ACC112 (cell line): ENCODE results near the gene SAP30BP.

Source experiments
- H2AFZ ChIP-seq: fragments of 200-600 bp; sonication (generic); one replicate; pipeline ENCODE4 v1.6.0; 2017; ENCODE audit warnings: antibody characterized with exemption, low read length; ENCODE audit not compliant: unreplicated experiment
- H3K27ac ChIP-seq: fragments of 200-600 bp; sonication (generic); 2 replicates; pipeline ENCODE4 v1.5.1; 2014; ENCODE audit warnings: low read depth, mild to moderate bottlenecking, antibody characterized with exemption, low read length, moderate library complexity
- H3K27me3 ChIP-seq: fragments of 200-600 bp; sonication (generic); 2 replicates; pipeline ENCODE4 v1.6.1; 2014; ENCODE audit warnings: mild to moderate bottlenecking, antibody characterized with exemption, low read length, moderate library complexity, mixed read lengths; ENCODE audit not compliant: insufficient read depth
- H3K36me3 ChIP-seq: fragments of 200-600 bp; sonication (generic); 2 replicates; pipeline ENCODE4 v1.6.1; 2016; ENCODE audit warnings: mild to moderate bottlenecking, antibody characterized with exemption, low read length, moderate library complexity, mixed read lengths; ENCODE audit not compliant: insufficient read depth
- H3K4me1 ChIP-seq: fragments of 200-600 bp; sonication (generic); one replicate; pipeline ENCODE4 v1.6.1; 2016; ENCODE audit warnings: low read length, mixed read lengths; ENCODE audit not compliant: insufficient read depth, unreplicated experiment, control insufficient read depth
- H3K4me3 ChIP-seq: fragments of 200-600 bp; sonication (generic); 2 replicates; pipeline ENCODE4 v1.5.1; 2014; ENCODE audit warnings: mild to moderate bottlenecking, low read depth, low read length
- H3K79me2 ChIP-seq: fragments of 200-600 bp; sonication (generic); one replicate; pipeline ENCODE4 v1.6.0; 2016; ENCODE audit warnings: low read length; ENCODE audit not compliant: control insufficient read depth, unreplicated experiment, insufficient read depth

The SAP30BP gene

GRCh38 chr17:75739801-75740200 lies 72.7 kb downstream of the SAP30BP start:
- no peaks in the 10 kb centered on the region for H3K27me3 ChIP-seq
- H2AFZ ChIP-seq, result no peak overlapping the region
- no peak overlapping the region for H3K27ac ChIP-seq
- H3K36me3 ChIP-seq, result no peaks in the 10 kb centered on the region
- H3K4me1 ChIP-seq, result peaks cover 10% of the 10 kb centered on the region
- no peaks in the 10 kb centered on the region for H3K79me2 ChIP-seq
- no peak overlapping the region for H3K4me3 ChIP-seq

GRCh38 chr17:75740215-75740614 lies 73.1 kb downstream of the SAP30BP start:
- H3K4me1 ChIP-seq, result peaks cover 10% of the 10 kb centered on the region
- no peak overlapping the region for H3K27ac ChIP-seq
- no peaks in the 10 kb centered on the region for H3K36me3 ChIP-seq
- no peak overlapping the region for H2AFZ ChIP-seq
- H3K4me3 ChIP-seq, result no peak overlapping the region
- no peaks in the 10 kb centered on the region for H3K27me3 ChIP-seq
- no peaks in the 10 kb centered on the region for H3K79me2 ChIP-seq

DNA sequence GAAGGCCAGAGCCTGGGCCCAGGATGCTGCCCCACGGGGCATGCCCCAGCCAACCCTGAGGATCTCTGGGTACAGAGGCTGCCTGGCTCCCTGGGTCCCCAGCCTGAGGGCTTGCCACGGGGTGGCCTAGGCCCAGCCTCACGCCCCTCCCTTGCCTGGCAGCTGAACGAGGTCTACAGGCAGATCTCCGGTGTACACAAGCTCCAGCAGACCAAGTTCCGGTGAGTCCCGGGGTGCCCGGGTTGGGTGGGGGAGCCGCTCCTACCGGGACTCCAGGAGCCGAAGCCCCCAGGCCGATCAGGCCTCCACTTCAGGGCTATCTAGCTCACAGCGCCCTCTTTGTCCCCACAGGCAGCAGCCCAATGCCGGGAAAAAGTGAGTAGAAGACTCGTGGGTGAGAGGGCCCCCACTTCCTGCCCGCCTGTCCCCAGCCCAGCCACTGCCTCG lies 73.5 kb downstream of the SAP30BP start:
- Histone ChIP-seq H3K79me2 (no peaks in the 10 kb centered on the region), H3K36me3 (no peaks in the 10 kb centered on the region), H3K27me3 (no peaks in the 10 kb centered on the region), H3K27ac (no peak overlapping the region), H2AFZ (no peak overlapping the region), H3K4me1 (peaks cover 10% of the 10 kb centered on the region), H3K4me3 (no peak overlapping the region)

GRCh38 chr17:75742337-75742736 lies 75.2 kb downstream of the SAP30BP start:
- H3K4me1 ChIP-seq, result peaks cover 10% of the 10 kb centered on the region
- H3K4me3 ChIP-seq, result no peak overlapping the region
- H2AFZ ChIP-seq, result no peak overlapping the region
- no peaks in the 10 kb centered on the region for H3K79me2 ChIP-seq
- H3K27me3 ChIP-seq, result no peaks in the 10 kb centered on the region
- H3K36me3 ChIP-seq, result no peaks in the 10 kb centered on the region
- H3K27ac ChIP-seq, result no peak overlapping the region

GRCh38 chr17:75743625-75744206 lies 76.6 kb downstream of the SAP30BP start:
- Histone ChIP-seq H3K36me3 (no peaks in the 10 kb centered on the region), H3K27ac (no peak overlapping the region), H3K79me2 (no peaks in the 10 kb centered on the region), H3K4me1 (no peaks in the 10 kb centered on the region), H3K27me3 (no peaks in the 10 kb centered on the region), H2AFZ (no peak overlapping the region), H3K4me3 (no peak overlapping the region)

DNA sequence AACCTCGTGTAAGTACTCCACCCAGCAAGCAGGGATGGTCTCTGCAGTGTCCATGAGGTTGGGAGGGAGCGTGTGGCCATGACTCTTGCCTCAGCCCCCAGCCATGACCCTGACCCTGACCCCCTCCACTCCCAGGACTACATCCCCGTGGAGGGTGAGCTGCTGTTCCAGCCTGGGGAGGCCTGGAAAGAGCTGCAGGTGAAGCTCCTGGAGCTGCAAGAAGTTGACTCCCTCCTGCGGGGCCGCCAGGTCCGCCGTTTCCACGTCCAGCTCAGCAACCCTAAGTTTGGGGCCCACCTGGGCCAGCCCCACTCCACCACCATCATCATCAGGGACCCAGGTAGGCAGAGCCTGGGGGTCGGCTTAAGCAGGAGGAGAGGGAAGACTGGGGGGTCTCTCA lies 81.6 kb downstream of the SAP30BP start:
- H3K27me3 ChIP-seq, result no peaks in the 10 kb centered on the region
- H3K27ac ChIP-seq, result no peak overlapping the region
- no peaks in the 10 kb centered on the region for H3K79me2 ChIP-seq
- H2AFZ ChIP-seq, result no peak overlapping the region
- no peaks in the 10 kb centered on the region for H3K36me3 ChIP-seq
- peaks cover 2% of the 10 kb centered on the region for H3K4me1 ChIP-seq
- no peak overlapping the region for H3K4me3 ChIP-seq

DNA sequence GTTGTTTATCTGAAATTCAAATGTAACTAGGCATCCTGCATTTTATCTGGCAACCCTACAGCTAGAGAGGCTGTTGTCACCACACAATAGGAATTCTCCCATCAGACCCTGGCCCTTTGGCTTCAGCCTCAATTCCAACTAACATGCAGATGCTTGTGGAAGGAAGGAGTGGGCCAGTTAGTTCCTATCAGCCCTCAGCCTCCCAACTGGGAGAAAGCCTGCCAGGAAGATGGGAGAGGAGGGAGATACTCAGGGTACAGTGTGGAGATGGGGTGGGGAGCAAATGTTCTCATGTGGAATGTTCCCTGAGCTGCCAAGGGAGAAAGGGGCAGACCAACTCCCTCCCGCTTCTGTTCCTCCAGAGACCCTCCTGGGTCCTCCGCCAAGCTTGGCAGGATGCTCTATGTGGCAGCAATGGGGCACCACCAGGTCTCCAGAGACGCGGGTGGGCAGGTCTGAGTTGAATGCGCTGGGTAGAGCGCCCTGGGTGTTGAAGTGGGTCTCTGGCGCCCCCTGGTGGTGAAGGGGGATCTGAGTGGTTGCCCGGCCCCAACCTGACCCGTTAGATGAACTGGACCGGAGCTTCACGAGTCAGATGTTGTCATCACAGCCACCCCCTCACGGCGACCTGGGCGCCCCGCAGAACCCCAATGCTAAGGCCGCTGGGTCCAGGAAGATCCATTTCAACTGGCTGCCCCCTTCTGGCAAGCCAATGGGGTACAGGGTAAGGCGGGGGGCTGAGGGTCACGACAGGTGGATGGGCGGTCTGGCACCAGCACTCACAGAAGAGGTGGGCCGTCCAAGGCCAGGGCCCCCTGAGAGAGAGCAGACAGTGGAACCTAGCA lies 82.6 kb downstream of the SAP30BP start:
- peaks cover 11% of the 10 kb centered on the region for H3K4me1 ChIP-seq
- no peaks in the 10 kb centered on the region for H3K36me3 ChIP-seq
- H2AFZ ChIP-seq, result no peak overlapping the region
- H3K27me3 ChIP-seq, result no peaks in the 10 kb centered on the region
- H3K4me3 ChIP-seq, result no peak overlapping the region
- H3K27ac ChIP-seq, result no peak overlapping the region
- H3K79me2 ChIP-seq, result no peaks in the 10 kb centered on the region

- Histone ChIP-seq H3K4me3 (no peak overlapping the region), H3K79me2 (no peaks in the 10 kb centered on the region), H3K36me3 (no peaks in the 10 kb centered on the region), H3K27me3 (no peaks in the 10 kb centered on the region), H3K4me1 (peaks cover 13% of the 10 kb centered on the region), H2AFZ (no peak overlapping the region), H3K27ac (no peak overlapping the region)
These were observed 83.7 kb downstream of the SAP30BP start for GRCh38 chr17:75750661-75751423.

- no peaks in the 10 kb centered on the region for H3K27me3 ChIP-seq
- no peaks in the 10 kb centered on the region for H3K36me3 ChIP-seq
- no peak overlapping the region for H3K27ac ChIP-seq
- H3K79me2 ChIP-seq, result no peaks in the 10 kb centered on the region
- no peak overlapping the region for H2AFZ ChIP-seq
- H3K4me3 ChIP-seq, result no peak overlapping the region
- H3K4me1 ChIP-seq, result peaks cover 13% of the 10 kb centered on the region
These were observed 84.7 kb downstream of the SAP30BP start for GRCh38 chr17:75751676-75752404.

- no peaks in the 10 kb centered on the region for H3K79me2 ChIP-seq
- H2AFZ ChIP-seq, result no peak overlapping the region
- no peaks in the 10 kb centered on the region for H3K27me3 ChIP-seq
- no peaks in the 10 kb centered on the region for H3K36me3 ChIP-seq
- no peak overlapping the region for H3K27ac ChIP-seq
- no peak overlapping the region for H3K4me3 ChIP-seq
- H3K4me1 ChIP-seq, result peaks cover 13% of the 10 kb centered on the region
These were observed 85.2 kb downstream of the SAP30BP start for GRCh38 chr17:75752405-75752709.
